Fibroblast of lung (primary cell): ENCODE results near the gene ELMO2. TPM values are rescaled to one million over a fixed set of nuclear protein-coding genes. Genes with fewer than 3 reads are reported as not detected.

ENCODE experiments used
- DNase-seq, 2 donors: peaks; one replicate each; pipeline versions ENCODE4 v3.0.0 to v3.0.0-alpha.2; 2010; ENCODE audit warnings: low read depth in 2 of 2
- H2AFZ ChIP-seq: 2 replicates; pipeline ENCODE4 v1.5.1; 2012; ENCODE audit warnings: low read length, control low read depth, inconsistent platforms
- H3K27ac ChIP-seq: 2 replicates; pipeline ENCODE4 v1.5.1; 2011; ENCODE audit warnings: low read length, control low read depth; ENCODE audit not compliant: insufficient read depth
- H3K27me3 ChIP-seq: 2 replicates; pipeline ENCODE4 v1.5.1; 2011; ENCODE audit warnings: mild to moderate bottlenecking, low read length; ENCODE audit not compliant: control insufficient read depth, insufficient read depth
- H3K36me3 ChIP-seq: 2 replicates; pipeline ENCODE4 v1.5.1; 2011; ENCODE audit warnings: low read length; ENCODE audit not compliant: control insufficient read depth, insufficient read depth
- H3K4me1 ChIP-seq: 2 replicates; pipeline ENCODE4 v1.5.1; 2011; ENCODE audit warnings: low read length; ENCODE audit not compliant: control insufficient read depth, insufficient read depth; ENCODE audit errors: extremely low read depth
- H3K4me2 ChIP-seq: 2 replicates; pipeline ENCODE4 v1.5.1; 2011; ENCODE audit warnings: low read length, control low read depth; ENCODE audit not compliant: insufficient read depth; ENCODE audit errors: extremely low read depth
- H3K4me3 ChIP-seq, 4 experiments: fragments of 200-600 bp in 1 of 4; sonication (generic) in 1 of 4; replicated peaks in 1 of 4; 2 replicates each; pipeline ENCODE4 v1.5.1; 2011 to 2016; ENCODE audit warnings: low read length in 4 of 4, low read depth in 3 of 4, mild to moderate bottlenecking in 3 of 4, control low read depth in 2 of 4, inconsistent platforms in 1 of 4, mixed read lengths in 1 of 4; ENCODE audit not compliant: insufficient read depth in 1 of 4; ENCODE audit errors: control extremely low read depth in 1 of 4
- H3K79me2 ChIP-seq: 2 replicates; pipeline ENCODE4 v1.5.1; 2012; ENCODE audit warnings: mild to moderate bottlenecking, low read length, inconsistent platforms; ENCODE audit not compliant: control insufficient read depth, insufficient read depth
- H3K9ac ChIP-seq: 2 replicates; pipeline ENCODE4 v1.5.1; 2011; ENCODE audit warnings: mild to moderate bottlenecking, low read length, control low read depth; ENCODE audit not compliant: insufficient read depth
- H3K9me3 ChIP-seq: 2 replicates; pipeline ENCODE4 v1.5.1; 2012; ENCODE audit warnings: low read depth, low read length; ENCODE audit not compliant: control insufficient read depth, insufficient read depth
- H4K20me1 ChIP-seq: 2 replicates; pipeline ENCODE4 v1.5.1; 2011; ENCODE audit warnings: low read length; ENCODE audit not compliant: control insufficient read depth, insufficient read depth; ENCODE audit errors: extremely low read depth
- EZH2 ChIP-seq: IDR thresholded peaks from 2 replicates; pipeline ENCODE4 v1.5.1; 2012; ENCODE audit warnings: low read length, control low read depth, mild to moderate bottlenecking; ENCODE audit errors: missing control alignments
- polyA plus RNA-seq, 2 donors: library from polyadenylated mRNA; depleted of rRNA in 1 of 2; stranded (reverse) in 1 of 2; unstranded in 1 of 2; fragments of >200 nt; gene quantifications; 2 replicates each; pipeline ENCODE4 v1.2.1, GENCODE V29; 2011 to 2012; ENCODE audit warnings: missing spikeins in 1 of 2
- total RNA-seq: library from RNA; depleted of rRNA; stranded (reverse); fragments of >200 nt; gene quantifications from 2 replicates; pipeline ENCODE4 v1.2.1, GENCODE V29; 2014
- TF ChIP-seq, protein P1 (sequence below), 2 donors: IDR thresholded peaks in 1 of 2; conservative IDR thresholded peaks in 1 of 2; 1 replicate in 1 of 2; 2 replicates in 1 of 2; pipeline ENCODE4 v1.5.1; 2011 to 2012; ENCODE audit warnings: low read length in 2 of 2, control low read depth in 1 of 2, inconsistent platforms in 1 of 2, low read depth in 1 of 2, mild to moderate bottlenecking in 1 of 2

ELMO2 gene
- total and polyA plus RNA-seq, 2 donors (not counting 1 experiment from before 2014, with no cell fraction given): 33.7 to 43.8 TPM

GRCh38 chr20:46423342-46423741 lies 16.9 kb upstream of the ELMO2 start:
- no peak overlapping the region for H3K4me2 ChIP-seq
- TF ChIP-seq, protein P1, sequence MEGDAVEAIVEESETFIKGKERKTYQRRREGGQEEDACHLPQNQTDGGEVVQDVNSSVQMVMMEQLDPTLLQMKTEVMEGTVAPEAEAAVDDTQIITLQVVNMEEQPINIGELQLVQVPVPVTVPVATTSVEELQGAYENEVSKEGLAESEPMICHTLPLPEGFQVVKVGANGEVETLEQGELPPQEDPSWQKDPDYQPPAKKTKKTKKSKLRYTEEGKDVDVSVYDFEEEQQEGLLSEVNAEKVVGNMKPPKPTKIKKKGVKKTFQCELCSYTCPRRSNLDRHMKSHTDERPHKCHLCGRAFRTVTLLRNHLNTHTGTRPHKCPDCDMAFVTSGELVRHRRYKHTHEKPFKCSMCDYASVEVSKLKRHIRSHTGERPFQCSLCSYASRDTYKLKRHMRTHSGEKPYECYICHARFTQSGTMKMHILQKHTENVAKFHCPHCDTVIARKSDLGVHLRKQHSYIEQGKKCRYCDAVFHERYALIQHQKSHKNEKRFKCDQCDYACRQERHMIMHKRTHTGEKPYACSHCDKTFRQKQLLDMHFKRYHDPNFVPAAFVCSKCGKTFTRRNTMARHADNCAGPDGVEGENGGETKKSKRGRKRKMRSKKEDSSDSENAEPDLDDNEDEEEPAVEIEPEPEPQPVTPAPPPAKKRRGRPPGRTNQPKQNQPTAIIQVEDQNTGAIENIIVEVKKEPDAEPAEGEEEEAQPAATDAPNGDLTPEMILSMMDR (conservative IDR thresholded peaks at IDR 0.05 in 1 of 2, IDR thresholded peaks at IDR 0.05 in 1 of 2; ENCODE audit: low read depth in 1 of 2, low read length in 2 of 2): no peak
- TF ChIP-seq EZH2: no peak
- no peaks in the 10 kb centered on the region for H3K9me3 ChIP-seq
- H3K27ac ChIP-seq: no peak overlapping the region
- no peak overlapping the region for H3K4me3 ChIP-seq
- H3K9ac ChIP-seq: no peak overlapping the region
- H3K36me3 ChIP-seq: no peaks in the 10 kb centered on the region
- no peaks in the 10 kb centered on the region for H3K27me3 ChIP-seq
- no peak overlapping the region for H2AFZ ChIP-seq
- no peaks in the 10 kb centered on the region for H3K79me2 ChIP-seq
- no peaks in the 10 kb centered on the region for H3K4me1 ChIP-seq
- no peak for DNase-seq
- no peaks in the 10 kb centered on the region for H4K20me1 ChIP-seq

DNA sequence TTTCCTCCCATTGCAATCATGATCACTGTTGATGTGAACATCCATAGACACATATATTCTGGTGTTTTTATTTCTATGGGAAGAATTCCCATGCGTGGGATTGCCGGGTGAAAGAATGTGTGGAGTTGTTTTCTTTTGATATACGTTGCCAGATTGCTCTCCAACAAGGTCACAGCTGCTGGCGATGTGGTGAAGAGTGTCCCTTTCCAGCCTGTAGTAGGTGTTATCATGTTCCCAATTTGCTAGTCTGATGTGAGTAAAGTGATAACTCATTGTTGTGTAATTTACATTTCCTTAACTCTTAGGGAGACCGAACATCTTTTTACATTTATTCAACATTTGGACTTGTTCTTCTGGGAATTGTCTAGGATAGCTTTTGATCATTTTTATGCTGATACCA lies 14.5 kb upstream of the ELMO2 start:
- H2AFZ ChIP-seq: no peak overlapping the region
- no peak overlapping the region for H3K27ac ChIP-seq
- H3K4me1 ChIP-seq: no peaks in the 10 kb centered on the region
- no peak overlapping the region for H3K4me3 ChIP-seq
- H3K4me2 ChIP-seq: no peak overlapping the region
- TF ChIP-seq, protein P1 (conservative IDR thresholded peaks at IDR 0.05 in 1 of 2, IDR thresholded peaks at IDR 0.05 in 1 of 2; ENCODE audit: low read depth in 1 of 2, low read length in 2 of 2): no peak
- no peak for TF ChIP-seq EZH2
- peaks cover 3% of the 10 kb centered on the region for H3K27me3 ChIP-seq
- no peak for DNase-seq
- no peak overlapping the region for H3K9ac ChIP-seq
- no peaks in the 10 kb centered on the region for H3K36me3 ChIP-seq
- no peaks in the 10 kb centered on the region for H4K20me1 ChIP-seq
- no peaks in the 10 kb centered on the region for H3K9me3 ChIP-seq
- H3K79me2 ChIP-seq: no peaks in the 10 kb centered on the region

DNA sequence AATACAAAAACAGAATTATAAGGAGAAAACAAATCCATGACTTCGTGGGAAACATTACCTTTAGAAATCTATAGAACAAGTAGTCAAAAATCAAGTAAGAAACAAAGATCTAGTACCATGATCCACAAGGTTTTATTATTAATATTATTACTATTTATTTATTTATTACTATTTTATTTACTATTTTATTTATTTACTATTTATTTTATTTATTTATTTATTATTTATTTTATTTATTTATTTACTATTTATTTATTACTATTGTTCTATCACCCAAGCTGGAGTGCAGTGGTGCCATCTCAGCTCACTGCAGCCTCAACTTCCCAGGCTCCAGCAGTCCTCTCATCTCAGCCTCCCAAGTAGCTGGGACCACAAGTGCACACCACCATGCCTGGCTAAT lies 13.5 kb upstream of the ELMO2 start:
- no peak overlapping the region for H3K4me2 ChIP-seq
- TF ChIP-seq, protein P1 (conservative IDR thresholded peaks at IDR 0.05 in 1 of 2, IDR thresholded peaks at IDR 0.05 in 1 of 2; ENCODE audit: low read depth in 1 of 2, low read length in 2 of 2): no peak
- TF ChIP-seq EZH2: no peak

More for the DNA sequence above, 13.5 kb upstream of the ELMO2 start:
- no peaks in the 10 kb centered on the region for H4K20me1 ChIP-seq
- no peak overlapping the region for H2AFZ ChIP-seq
- H3K4me3 ChIP-seq: no peak overlapping the region
- no peak for DNase-seq
- peaks cover 3% of the 10 kb centered on the region for H3K27me3 ChIP-seq
- no peaks in the 10 kb centered on the region for H3K4me1 ChIP-seq
- H3K36me3 ChIP-seq: no peaks in the 10 kb centered on the region
- H3K79me2 ChIP-seq: no peaks in the 10 kb centered on the region
- no peak overlapping the region for H3K9ac ChIP-seq
- H3K27ac ChIP-seq: no peak overlapping the region
- no peaks in the 10 kb centered on the region for H3K9me3 ChIP-seq
